Neural crest cell (in vitro differentiated cells): ENCODE results near the gene HDAC4. TPM values are rescaled to one million over a fixed set of nuclear protein-coding genes. Genes with fewer than 3 reads are reported as not detected.
"Not testable (repeated sequence)": the region's sequence is repeated elsewhere in the genome, so short reads cannot be mapped to it uniquely, and the experiment has no call there.

Experiments
- DNase-seq: peaks from one replicate; pipeline ENCODE4 v3.0.0; 2021; ENCODE audit warnings: low read depth, mixed read lengths, low spot score
- H3K27ac Mint-ChIP-seq: one replicate; pipeline ENCODE4 v1.8.0; 2021; ENCODE audit warnings: mild to moderate bottlenecking, mixed read lengths; ENCODE audit not compliant: unreplicated experiment
- H3K27me3 Mint-ChIP-seq: 2 replicates; pipeline ENCODE4 v1.8.0; 2021; ENCODE audit warnings: low read depth, mild to moderate bottlenecking, mixed read lengths
- H3K36me3 Mint-ChIP-seq: 2 replicates; pipeline ENCODE4 v1.8.0; 2021; ENCODE audit warnings: low read depth, mild to moderate bottlenecking, mixed read lengths
- H3K4me1 Mint-ChIP-seq: 2 replicates; pipeline ENCODE4 v1.8.0; 2021; ENCODE audit warnings: mixed read lengths
- H3K4me3 Mint-ChIP-seq: one replicate; pipeline ENCODE4 v1.8.0; 2021; ENCODE audit warnings: mild to moderate bottlenecking, mixed read lengths
- H3K9me3 Mint-ChIP-seq: 2 replicates; pipeline ENCODE4 v1.8.0; 2021; ENCODE audit warnings: mixed read lengths
- CTCF ChIP-seq: fragments of 200-600 bp; sonication (generic); conservative IDR thresholded peaks from 2 replicates; pipeline ENCODE4 v1.5.0; 2021; ENCODE audit warnings: antibody characterized with exemption, mild to moderate bottlenecking
- total RNA-seq: library from RNA; stranded (reverse); gene quantifications from 2 replicates; pipeline ENCODE4 v1.2.1, GENCODE V29; 2021

The HDAC4 gene
- total RNA-seq, 1 donor from 2014 or later, result 52.1 TPM

- no peak for DNase-seq
- Mint-ChIP-seq H3K9me3 (no peaks in the 10 kb centered on the region), H3K4me1 (peaks cover 52% of the 10 kb centered on the region), H3K4me3 (peak overlapping the region; percentile 1), H3K36me3 (no peaks in the 10 kb centered on the region), H3K27ac (no peak overlapping the region), H3K27me3 (no peaks in the 10 kb centered on the region)
- TF ChIP-seq CTCF, result no peak
These were observed 115.5 kb downstream of the HDAC4 start for GRCh38 chr2:239285071-239285931.

GRCh38 chr2:239283961-239284795 lies 116.6 kb downstream of the HDAC4 start:
- Mint-ChIP-seq H3K9me3 (no peaks in the 10 kb centered on the region), H3K27ac (no peak overlapping the region), H3K4me1 (peaks cover 44% of the 10 kb centered on the region), H3K4me3 (no peak overlapping the region), H3K36me3 (no peaks in the 10 kb centered on the region), H3K27me3 (no peaks in the 10 kb centered on the region)
- DNase-seq, result no peak
- TF ChIP-seq CTCF, result no peak

GRCh38 chr2:239283288-239283945 lies 117.4 kb downstream of the HDAC4 start:
- H3K36me3 Mint-ChIP-seq, result no peaks in the 10 kb centered on the region
- H3K27me3 Mint-ChIP-seq, result no peaks in the 10 kb centered on the region
- H3K4me3 Mint-ChIP-seq, result no peak overlapping the region
- no peak overlapping the region for H3K27ac Mint-ChIP-seq
- no peaks in the 10 kb centered on the region for H3K9me3 Mint-ChIP-seq
- H3K4me1 Mint-ChIP-seq, result peaks cover 42% of the 10 kb centered on the region
- no peak for TF ChIP-seq CTCF
- no peak for DNase-seq

- Mint-ChIP-seq H3K4me3 (no peak overlapping the region), H3K27ac (no peak overlapping the region), H3K36me3 (no peaks in the 10 kb centered on the region), H3K4me1 (peaks cover 39% of the 10 kb centered on the region), H3K9me3 (no peaks in the 10 kb centered on the region), H3K27me3 (no peaks in the 10 kb centered on the region)
- TF ChIP-seq CTCF, result no peak
- DNase-seq, result no peak
These were observed 118.2 kb downstream of the HDAC4 start for GRCh38 chr2:239282448-239283287.

GRCh38 chr2:239280296-239281017 lies 120.4 kb downstream of the HDAC4 start:
- not testable (repeated sequence) for DNase-seq, H3K27me3 Mint-ChIP-seq, H3K9me3 Mint-ChIP-seq, H3K4me3 Mint-ChIP-seq, H3K27ac Mint-ChIP-seq, H3K36me3 Mint-ChIP-seq
- H3K4me1 Mint-ChIP-seq, result peaks cover 38% of the 10 kb centered on the region
